ENCODE data around the gene ARRDC2. TPM values are rescaled to one million over a fixed set of nuclear protein-coding genes. Genes with fewer than 3 reads are reported as not detected.

Gene ARRDC2
- total and polyA plus RNA-seq, 9 of the 15 experiments (the other 6 are each of a cell fraction or from before 2014, with no cell fraction given) = 1.9 to 27.4 (median 15.2) TPM

DNA sequence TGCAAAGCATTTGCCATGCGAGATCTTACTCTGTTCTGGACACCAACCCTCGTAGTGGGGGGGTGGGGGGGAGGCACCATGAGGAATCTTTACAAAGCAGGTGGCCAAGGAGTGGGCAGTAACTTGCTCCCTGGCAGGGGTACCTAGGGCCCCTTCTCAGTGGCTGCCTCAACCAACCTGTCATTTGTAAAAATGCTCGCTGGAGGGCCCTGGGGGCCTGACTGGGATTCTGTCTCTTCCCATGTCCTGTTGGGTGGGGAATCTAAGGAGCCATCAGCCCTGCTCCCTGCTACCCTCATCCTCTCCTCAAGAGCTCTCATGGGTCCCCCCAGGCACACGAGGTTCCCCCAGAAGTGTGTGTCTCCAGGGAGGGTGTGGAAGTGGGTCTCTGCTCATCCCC is 39.6 kb upstream of the ARRDC2 start (continued):
- TF ChIP-seq, protein P1, sequence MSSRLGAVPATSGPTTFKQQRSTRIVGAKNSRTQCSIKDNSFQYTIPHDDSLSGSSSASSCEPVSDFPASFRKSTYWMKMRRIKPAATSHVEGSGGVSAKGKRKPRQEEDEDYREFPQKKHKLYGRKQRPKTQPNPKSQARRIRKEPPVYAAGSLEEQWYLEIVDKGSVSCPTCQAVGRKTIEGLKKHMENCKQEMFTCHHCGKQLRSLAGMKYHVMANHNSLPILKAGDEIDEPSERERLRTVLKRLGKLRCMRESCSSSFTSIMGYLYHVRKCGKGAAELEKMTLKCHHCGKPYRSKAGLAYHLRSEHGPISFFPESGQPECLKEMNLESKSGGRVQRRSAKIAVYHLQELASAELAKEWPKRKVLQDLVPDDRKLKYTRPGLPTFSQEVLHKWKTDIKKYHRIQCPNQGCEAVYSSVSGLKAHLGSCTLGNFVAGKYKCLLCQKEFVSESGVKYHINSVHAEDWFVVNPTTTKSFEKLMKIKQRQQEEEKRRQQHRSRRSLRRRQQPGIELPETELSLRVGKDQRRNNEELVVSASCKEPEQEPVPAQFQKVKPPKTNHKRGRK (tag; IDR thresholded peaks at IDR 0.05) = no peak

DNA sequence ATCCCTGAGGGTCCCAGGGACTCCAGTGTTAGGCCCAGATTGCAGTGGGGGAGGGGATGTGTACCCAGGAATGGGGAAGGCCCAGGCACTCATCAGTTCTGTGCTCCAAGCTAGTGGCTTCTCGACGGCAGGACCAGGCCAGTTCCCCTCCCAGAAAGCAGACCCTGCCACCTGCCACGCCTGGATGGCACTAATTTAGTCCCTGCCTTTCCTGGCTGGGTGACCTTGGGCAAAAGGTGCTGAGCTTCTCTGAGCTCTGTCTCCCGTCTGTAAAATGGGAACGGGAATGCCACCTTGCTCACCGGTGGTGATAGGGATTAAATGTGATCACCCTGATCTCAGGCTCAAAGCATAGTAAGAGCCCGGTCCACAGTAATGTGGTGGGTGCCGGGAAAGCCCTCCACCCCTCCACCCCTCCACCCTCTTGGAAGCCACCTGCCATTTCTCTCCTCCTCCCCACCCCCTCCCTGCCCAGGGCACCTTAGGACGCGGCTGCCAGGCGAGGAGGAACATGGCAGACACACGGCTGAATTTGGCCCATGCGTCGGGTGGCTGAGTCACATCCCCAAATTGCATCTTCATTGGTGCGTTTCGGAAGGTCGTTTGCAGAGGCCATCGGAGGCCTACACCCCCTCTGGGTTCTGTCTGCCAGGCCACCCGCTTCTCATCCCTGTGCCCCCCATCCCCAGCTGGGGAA is 38.7 kb upstream of the ARRDC2 start:
- peak overlapping the region; percentile 90 for H3K27ac ChIP-seq (ENCODE audit: extremely low read depth, low read depth, low read length)
- no peaks in the 10 kb centered on the region for H3K79me2 ChIP-seq (ENCODE audit: control insufficient read depth, insufficient read depth, low read length)
- H3K36me3 ChIP-seq (ENCODE audit: control insufficient read depth, insufficient read depth, low read length) = no peaks in the 10 kb centered on the region
- H3K9me3 ChIP-seq (replicated peaks; ENCODE audit: control insufficient read depth, insufficient read depth, low read depth, low read length) = no peaks in the 10 kb centered on the region
- intact Hi-C loops (cut with micrococcal nuclease) (no loop called here), in situ Hi-C loops (cut with MboI) (no loop called here)
- DNase-seq (ENCODE audit: extremely low read depth in 1 of 4, low spot score in 3 of 4) = no peak
- ChIA-PET CTCF (ENCODE audit: low intra/inter-chr PET ratio) (no interaction called here), POLR2A (interaction anchor here (0.6 to 3.4 kb wide), 3 partner anchors 11 to 306 kb away, joined by 3 to 14 read pairs (median 7); no protein-coding TSS in a partner anchor)
- FAIRE-seq = no peak
- peak overlapping the region; percentile 82 for H2AFZ ChIP-seq (ENCODE audit: low read depth, low read length)
- H3K4me3 ChIP-seq = no peak overlapping the region
- BruUV-seq (replicated peaks) = no TSS peak
- WGBS (ENCODE audit: insufficient coverage, low coverage, missing lambda C conversion rate) = 75% methylated on average over 18 of the region's 19 CpGs
- H3K4me1 ChIP-seq (replicated peaks in 1 of 2; ENCODE audit: control insufficient read depth in 2 of 2, insufficient read depth in 2 of 2, low read length in 2 of 2) = peaks cover 12 to 45% of the 10 kb centered on the region in 2 experiments
- ATAC-seq = no peak
- H3K9ac ChIP-seq (ENCODE audit: insufficient read depth in 1 of 2, low read depth in 2 of 2, low read length in 2 of 2) = peak overlapping the region; percentile 57 to 93; a peak in 3 of 4 replicates
- TF ChIP-seq TEAD1 (CRISPR knock-in tag; IDR thresholded peaks at IDR 0.05) = peak in 1 of 2 experiments; percentile 57; a peak in 1 of 4 replicates
- TF ChIP-seq, protein P2, sequence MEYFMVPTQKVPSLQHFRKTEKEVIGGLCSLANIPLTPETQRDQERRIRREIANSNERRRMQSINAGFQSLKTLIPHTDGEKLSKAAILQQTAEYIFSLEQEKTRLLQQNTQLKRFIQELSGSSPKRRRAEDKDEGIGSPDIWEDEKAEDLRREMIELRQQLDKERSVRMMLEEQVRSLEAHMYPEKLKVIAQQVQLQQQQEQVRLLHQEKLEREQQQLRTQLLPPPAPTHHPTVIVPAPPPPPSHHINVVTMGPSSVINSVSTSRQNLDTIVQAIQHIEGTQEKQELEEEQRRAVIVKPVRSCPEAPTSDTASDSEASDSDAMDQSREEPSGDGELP (CRISPR knock-in tag; IDR thresholded peaks at IDR 0.05; ENCODE audit: borderline replicate concordance) = no peak
- TF ChIP-seq ZNF143 (CRISPR knock-in tag; IDR thresholded peaks at IDR 0.05) = peak; percentile 28; the same call in 1 of the 2 replicates
- 0 out of 2 replicates have a peak, but pooled peaks have one; percentile 22 for TF ChIP-seq CEBPG (CRISPR knock-in tag; IDR thresholded peaks at IDR 0.05)
- TF ChIP-seq CEBPG (tag; conservative IDR thresholded peaks at IDR 0.05 in 1 of 2, IDR thresholded peaks at IDR 0.05 in 1 of 2) = no peak
- TF ChIP-seq TCF7L2 (IDR thresholded peaks at IDR 0.05; ENCODE audit: low read depth, low read length) = no peak
- TF ChIP-seq ZNF696 (CRISPR knock-in tag; conservative IDR thresholded peaks at IDR 0.05) = no peak
- TF ChIP-seq GTF2A2 (tag; IDR thresholded peaks at IDR 0.05) = 0 out of 2 replicates have a peak, but pooled peaks have one; percentile 32
- no peak for TF ChIP-seq NR3C1 (CRISPR knock-in tag; IDR thresholded peaks at IDR 0.05)
- TF ChIP-seq MAFK (IDR thresholded peaks at IDR 0.05; ENCODE audit: low read length) = no peak
- TF ChIP-seq ZNF77 (CRISPR knock-in tag; IDR thresholded peaks at IDR 0.05) = no peak
- TF ChIP-seq KHSRP (IDR thresholded peaks at IDR 0.05) = no peak
- TF ChIP-seq ZNF3 (CRISPR knock-in tag; IDR thresholded peaks at IDR 0.05) = no peak
- TF ChIP-seq RAD21 (CRISPR knock-in tag; conservative IDR thresholded peaks at IDR 0.05 in 1 of 2, IDR thresholded peaks at IDR 0.05 in 1 of 2) = no peak
- TF ChIP-seq NR1H2 (CRISPR knock-in tag; IDR thresholded peaks at IDR 0.05) = no peak
- no peak for TF ChIP-seq KLF10 (CRISPR knock-in tag; IDR thresholded peaks at IDR 0.05)
- H4K20me1 ChIP-seq (replicated peaks; ENCODE audit: control insufficient read depth, insufficient read depth, low read length) = no peaks in the 10 kb centered on the region
- peak overlapping the region; percentile 33; the same call in 1 of the 2 replicates for H3K4me2 ChIP-seq (ENCODE audit: insufficient read depth, low read length)
- H3K27me3 ChIP-seq (ENCODE audit: control insufficient read depth in 2 of 2, insufficient read depth in 2 of 2, low read length in 2 of 2) = no peaks in the 10 kb centered on the region
- H3K9me1 ChIP-seq (ENCODE audit: control insufficient read depth, insufficient read depth, low read length) = no peaks in the 10 kb centered on the region
